Measurements from ENCODE around the gene ZNF8. TPM values are rescaled to one million over a fixed set of nuclear protein-coding genes. Genes with fewer than 3 reads are reported as not detected.

The ZNF8 gene
- total and polyA plus RNA-seq, 4 experiments from 2014 or later = 0.63 to 10.2 (median 5.2) TPM

DNA sequence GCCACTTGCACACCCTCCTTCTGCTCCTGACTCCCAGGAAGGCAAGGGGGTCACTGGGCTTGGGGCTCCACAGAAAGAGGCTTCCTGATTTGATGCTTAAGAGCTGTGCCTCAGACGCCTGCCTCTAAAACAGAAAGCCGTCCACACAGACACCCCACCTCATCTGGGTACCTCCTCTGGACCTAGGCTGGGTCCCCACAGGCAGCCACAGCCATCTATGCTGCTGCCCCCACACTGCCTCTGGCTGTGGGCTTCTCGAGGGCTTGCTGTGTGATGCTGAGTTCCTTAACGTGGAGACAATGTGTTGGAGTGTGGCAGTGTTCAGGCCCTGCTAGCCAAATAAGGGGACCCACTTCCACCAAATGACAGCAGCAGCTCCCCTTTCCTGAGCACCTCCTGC, 39.5 kb downstream of the ZNF8 start:
- Mint-ChIP-seq H3K4me1 (peaks cover 0 to 3% (median 0%) of the 10 kb centered on the region in 4 donors), H3K27ac (peak overlapping the region in 1 of 7 donors; percentile 22), H3K4me3 (no peak overlapping the region), H3K9me3 (no peaks in the 10 kb centered on the region), H3K27me3 (no peaks in the 10 kb centered on the region), H3K36me3 (peaks cover 20 to 24% of the 10 kb centered on the region in 2 donors)
- POLR2A ChIA-PET (ENCODE audit: partially characterized antibody) = interaction anchor here (0.6 to 1.4 kb wide), 3 partner anchors 29 to 46 kb away, joined by 3 to 4 read pairs (median 3); partner anchors contain the start of gene ZNF497
- Histone ChIP-seq H3K36me3 (ENCODE audit: insufficient read depth, low read length) (peaks cover 19% of the 10 kb centered on the region), H3K4me1 (ENCODE audit: insufficient read depth, low read length) (no peaks in the 10 kb centered on the region), H3K27me3 (ENCODE audit: insufficient read depth, low read length) (no peaks in the 10 kb centered on the region), H3K9me3 (ENCODE audit: control insufficient read depth in 1 of 2, low read length in 2 of 2) (no peaks in the 10 kb centered on the region), H3K27ac (ENCODE audit: low read depth, low read length) (no peak overlapping the region), H3K4me3 (ENCODE audit: low read length in 2 of 2) (no peak overlapping the region)
- intact Hi-C loops (cut with micrococcal nuclease) = no loop called here
- CTCF ChIA-PET (ENCODE audit: partially characterized antibody) = interaction anchor here (1.3 kb wide), 1 partner anchor 9 kb away, joined by 4 read pairs; no protein-coding TSS in a partner anchor
- no peak for DNase-seq

DNA sequence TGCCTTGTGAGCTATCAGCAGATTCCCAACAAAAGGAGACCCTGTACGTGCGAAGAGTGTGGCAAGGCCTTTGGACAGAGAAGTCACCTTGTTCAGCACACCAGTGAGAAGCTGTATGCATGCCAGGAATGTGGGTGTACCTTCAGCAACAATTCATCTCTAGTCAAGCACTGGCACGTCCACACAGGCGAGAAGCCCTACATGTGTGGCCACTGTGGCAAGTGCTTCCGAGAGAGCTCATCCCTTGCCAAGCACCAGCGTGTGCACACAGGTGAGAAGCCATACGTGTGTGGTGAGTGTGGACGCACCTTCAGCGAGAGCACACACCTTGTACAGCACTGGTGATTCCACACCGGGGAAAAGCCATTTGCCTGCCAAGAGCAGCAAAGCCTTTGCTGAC, 40.5 kb downstream of the ZNF8 start:
- intact Hi-C loops (cut with micrococcal nuclease) = no loop called here

DNA sequence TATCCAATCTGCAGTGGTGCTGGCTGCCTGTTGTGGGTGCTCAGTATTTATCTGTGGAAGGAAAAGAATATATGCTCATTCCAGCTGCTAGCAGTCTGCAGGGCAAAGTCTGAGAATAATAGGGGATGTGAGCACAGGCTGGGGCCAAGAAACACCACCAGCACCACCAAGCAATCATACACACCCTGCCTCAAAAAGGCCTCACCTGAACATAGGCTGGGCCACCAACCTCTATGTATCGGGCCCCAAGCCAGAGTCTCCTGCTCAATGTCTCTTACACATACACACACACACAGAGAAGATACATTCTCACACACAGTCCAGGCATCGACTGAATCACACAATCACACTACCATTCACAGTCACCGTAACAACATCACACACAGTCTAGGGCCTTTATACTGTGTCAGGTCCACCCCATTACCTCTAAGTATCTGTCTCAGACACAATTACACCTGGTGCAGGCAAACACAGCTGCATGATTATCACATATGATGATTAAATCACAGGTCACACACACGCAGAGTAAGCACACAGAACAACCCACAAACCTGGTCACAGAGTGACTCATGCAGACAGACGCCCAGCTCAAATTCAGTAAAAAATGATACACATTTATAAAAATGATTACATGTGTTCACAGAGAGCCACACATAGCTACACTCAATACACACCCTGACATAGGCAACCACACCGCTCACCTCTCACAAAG, 46.7 kb downstream of the ZNF8 start:
- DNase-seq = no peak
- Mint-ChIP-seq H3K9me3 (no peaks in the 10 kb centered on the region), H3K27ac (no peak overlapping the region), H3K27me3 (no peaks in the 10 kb centered on the region), H3K36me3 (no peaks in the 10 kb centered on the region), H3K4me3 (no peak overlapping the region), H3K4me1 (peaks cover 0 to 2% (median under 1%) of the 10 kb centered on the region in 4 donors)
- Histone ChIP-seq H3K27me3 (ENCODE audit: insufficient read depth, low read length) (no peaks in the 10 kb centered on the region), H3K36me3 (ENCODE audit: insufficient read depth, low read length) (no peaks in the 10 kb centered on the region), H3K9me3 (ENCODE audit: control insufficient read depth in 1 of 2, low read length in 2 of 2) (no peaks in the 10 kb centered on the region), H3K4me3 (ENCODE audit: low read length in 2 of 2) (no peak overlapping the region), H3K4me1 (ENCODE audit: insufficient read depth, low read length) (peaks cover 25% of the 10 kb centered on the region), H3K27ac (ENCODE audit: low read depth, low read length) (no peak overlapping the region)
- ChIA-PET CTCF (ENCODE audit: partially characterized antibody) (no interaction called here), POLR2A (ENCODE audit: partially characterized antibody) (interaction anchor here (1.6 to 1.8 kb wide), 3 partner anchors 20 to 194 kb away, joined by 5 to 11 read pairs (median 6); partner anchors contain the start of genes ERVK3-1 and ZBTB45)
- intact Hi-C loops (cut with micrococcal nuclease) = loop anchor here (1.0 to 5.0 kb wide), 9 partner anchors 20 to 143 kb away; partner anchors contain the start of genes ERVK3-1, ZNF132, ZNF274 and ZNF497

More for the DNA sequence above, 40.5 kb downstream of the ZNF8 start:
- CTCF ChIA-PET (ENCODE audit: partially characterized antibody) = interaction anchor here (1.3 kb wide), 1 partner anchor 10 kb away, joined by 4 read pairs; no protein-coding TSS in a partner anchor
- POLR2A ChIA-PET (ENCODE audit: partially characterized antibody) = interaction anchor here (1.3 to 1.4 kb wide), 2 partner anchors 43 to 45 kb away, joined by 3 to 4 read pairs; partner anchors contain the start of gene ZNF497
- no peaks in the 10 kb centered on the region for H3K27me3 Mint-ChIP-seq
- no peaks in the 10 kb centered on the region for H3K9me3 Mint-ChIP-seq
- H3K27ac ChIP-seq (ENCODE audit: low read depth, low read length) = no peak overlapping the region
- H3K27me3 ChIP-seq (ENCODE audit: insufficient read depth, low read length) = no peaks in the 10 kb centered on the region
- DNase-seq = no peak
- no peaks in the 10 kb centered on the region for H3K9me3 ChIP-seq (ENCODE audit: control insufficient read depth in 1 of 2, low read length in 2 of 2)
- peaks cover 14 to 15% of the 10 kb centered on the region in 2 donors for H3K36me3 Mint-ChIP-seq
- peaks cover 0 to 5% (median 0%) of the 10 kb centered on the region in 4 donors for H3K4me1 Mint-ChIP-seq
- no peak overlapping the region for H3K27ac Mint-ChIP-seq
- no peaks in the 10 kb centered on the region for H3K4me1 ChIP-seq (ENCODE audit: insufficient read depth, low read length)
- H3K4me3 ChIP-seq (ENCODE audit: low read length in 2 of 2) = no peak overlapping the region
- H3K4me3 Mint-ChIP-seq = no peak overlapping the region
- H3K36me3 ChIP-seq (ENCODE audit: insufficient read depth, low read length) = peaks cover 13% of the 10 kb centered on the region

DNA sequence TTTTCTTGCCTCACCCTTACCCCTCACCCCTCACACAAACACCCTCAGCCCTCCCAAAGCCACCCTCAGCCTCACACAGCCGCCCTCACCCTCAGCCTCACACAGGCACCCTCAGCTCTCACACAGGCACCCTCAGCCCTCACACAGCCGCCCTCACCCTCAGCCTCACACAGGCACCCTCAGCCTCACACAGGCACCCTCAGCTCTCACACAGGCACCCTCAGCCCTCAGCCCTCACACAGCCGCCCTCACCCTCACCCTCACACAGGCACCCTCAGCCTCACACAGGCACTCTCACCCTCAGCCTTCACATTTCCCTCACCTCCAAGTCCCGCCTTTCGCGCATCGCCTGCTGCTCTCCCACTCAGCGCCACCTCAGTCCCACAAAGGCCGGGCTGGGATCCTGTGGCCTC, 47.8 kb downstream of the ZNF8 start:
- Mint-ChIP-seq H3K27ac (no peak overlapping the region), H3K9me3 (no peaks in the 10 kb centered on the region), H3K4me1 (peaks cover 0 to 2% (median under 1%) of the 10 kb centered on the region in 4 donors), H3K27me3 (no peaks in the 10 kb centered on the region), H3K4me3 (no peak overlapping the region), H3K36me3 (no peaks in the 10 kb centered on the region)
- peak overlapping the region; percentile 80 for H3K27ac ChIP-seq (ENCODE audit: low read depth, low read length)
- intact Hi-C loops (cut with micrococcal nuclease) = loop anchor here (1.0 to 5.0 kb wide), 9 partner anchors 21 to 144 kb away; partner anchors contain the start of genes ERVK3-1, ZNF132, ZNF274 and ZNF497
- H3K4me3 ChIP-seq (ENCODE audit: low read length in 2 of 2) = peak overlapping the region; percentile 32 to 77
- no peak for DNase-seq
- no peaks in the 10 kb centered on the region for H3K9me3 ChIP-seq (ENCODE audit: control insufficient read depth in 1 of 2, low read length in 2 of 2)
- H3K4me1 ChIP-seq (ENCODE audit: insufficient read depth, low read length) = peaks cover 25% of the 10 kb centered on the region
- no peaks in the 10 kb centered on the region for H3K36me3 ChIP-seq (ENCODE audit: insufficient read depth, low read length)
- H3K27me3 ChIP-seq (ENCODE audit: insufficient read depth, low read length) = no peaks in the 10 kb centered on the region
- ChIA-PET POLR2A (ENCODE audit: partially characterized antibody) (interaction anchor here (0.6 to 1.8 kb wide), 12 partner anchors 19 to 217 kb away, joined by 3 to 13 read pairs (median 4); partner anchors contain the start of genes ERVK3-1, TRIM28, ZBTB45 and ZNF497), CTCF (ENCODE audit: partially characterized antibody) (no interaction called here)

DNA sequence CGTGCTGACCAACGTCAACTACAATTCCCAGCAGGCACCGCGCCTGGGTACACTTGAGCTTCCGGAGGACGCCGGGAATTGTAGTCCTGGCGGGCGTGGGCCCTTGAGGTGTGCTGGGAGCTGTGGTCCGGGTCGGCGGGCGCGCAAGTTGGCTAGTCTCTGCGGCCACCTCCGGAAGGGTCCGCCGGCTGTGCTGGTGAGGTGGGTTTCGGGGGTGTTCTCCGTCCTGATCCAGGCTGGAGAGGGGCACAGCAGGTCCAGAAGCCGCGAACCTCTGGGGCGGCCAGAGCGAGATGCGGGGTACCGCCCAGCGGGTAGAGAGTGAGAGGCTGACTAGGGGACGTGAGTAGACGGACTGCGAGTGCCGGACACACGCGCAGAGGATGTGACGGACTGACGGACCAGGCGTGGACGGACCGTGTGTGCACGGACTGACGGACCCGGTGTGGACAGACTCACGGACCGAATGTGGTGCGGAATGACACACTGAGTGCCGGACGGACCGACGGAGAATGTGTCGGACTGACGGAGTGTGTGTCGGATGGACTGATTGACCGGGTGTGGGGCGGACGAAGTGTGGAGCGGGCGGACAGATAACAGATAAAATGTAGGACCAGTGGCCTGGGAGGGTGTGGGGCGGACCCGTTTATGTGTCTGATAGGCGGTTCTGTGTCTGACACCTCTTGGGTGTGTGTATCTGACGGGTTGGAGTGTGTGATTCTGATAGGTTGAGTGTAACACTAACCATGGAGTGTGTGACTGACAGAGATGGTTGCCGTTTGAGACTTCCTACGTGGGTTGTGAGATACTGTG, 48.4 kb downstream of the ZNF8 start, which contains the start of gene ZSCAN22:
Gene ZSCAN22 (plus strand): TSS at position 81 of the 813 bp plus-strand sequence. CDS start 7,809 bp downstream, outside the sequence.
- CTCF ChIA-PET (ENCODE audit: partially characterized antibody) = no interaction called here
- DNase-seq = peak; percentile 80 to 89 (median 83)
- Histone ChIP-seq H3K9me3 (ENCODE audit: control insufficient read depth in 1 of 2, low read length in 2 of 2) (no peaks in the 10 kb centered on the region), H3K4me3 (ENCODE audit: low read length in 2 of 2) (peak within 1 kb of the TSS; percentile 32 to 77), H3K27me3 (ENCODE audit: insufficient read depth, low read length) (no peaks in the 10 kb centered on the region), H3K4me1 (ENCODE audit: insufficient read depth, low read length) (peaks cover 25% of the 10 kb centered on the region), H3K27ac (ENCODE audit: low read depth, low read length) (peak within 1 kb of the TSS; percentile 80), H3K36me3 (ENCODE audit: insufficient read depth, low read length) (no peaks in the 10 kb centered on the region)
- Mint-ChIP-seq H3K4me1 (peaks cover 0 to 2% (median under 1%) of the 10 kb centered on the region in 4 donors), H3K27ac (no peak within 1 kb of the TSS), H3K36me3 (no peaks in the 10 kb centered on the region), H3K27me3 (no peaks in the 10 kb centered on the region), H3K4me3 (no peak within 1 kb of the TSS), H3K9me3 (no peaks in the 10 kb centered on the region)
- intact Hi-C loops (cut with micrococcal nuclease) = loop anchor here (1.0 to 5.0 kb wide), 10 partner anchors 22 to 145 kb away; partner anchors contain the start of genes ERVK3-1, ZNF132, ZNF274 and ZNF497
- POLR2A ChIA-PET (ENCODE audit: partially characterized antibody) = interaction anchor here (0.6 to 1.8 kb wide), 12 partner anchors 19 to 217 kb away, joined by 3 to 13 read pairs (median 4); partner anchors contain the start of genes ERVK3-1, TRIM28, ZBTB45 and ZNF497

DNA sequence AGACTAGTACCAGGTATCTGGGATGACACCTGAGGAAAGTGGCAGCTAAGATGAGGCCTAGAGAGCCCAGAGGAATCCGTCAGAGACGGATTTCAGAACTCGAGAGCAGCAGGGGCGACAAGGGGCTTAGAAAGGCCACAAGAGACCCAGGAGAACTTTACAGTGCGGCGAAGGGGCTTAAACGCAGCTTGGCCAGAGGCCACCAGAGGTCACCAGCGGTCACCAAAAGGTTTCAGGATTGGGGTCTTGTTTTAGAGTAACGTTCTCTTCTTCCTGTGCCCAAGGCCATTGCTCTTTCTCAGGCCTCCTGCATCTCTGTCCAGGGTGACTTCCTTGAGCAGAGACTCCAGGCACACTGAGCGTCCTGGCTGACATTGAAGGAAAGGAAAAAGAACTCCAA, 50.2 kb downstream of the ZNF8 start:
- POLR2A ChIA-PET (ENCODE audit: partially characterized antibody) = interaction anchor here (0.8 kb wide), 1 partner anchor 18 kb away, joined by 3 read pairs; no protein-coding TSS in a partner anchor
- peak overlapping the region in 4 of 7 donors; percentile 14 to 87 (median 40) for H3K27ac Mint-ChIP-seq
- Histone ChIP-seq H3K27ac (ENCODE audit: low read depth, low read length) (no peak overlapping the region), H3K4me1 (ENCODE audit: insufficient read depth, low read length) (peaks cover 25% of the 10 kb centered on the region), H3K36me3 (ENCODE audit: insufficient read depth, low read length) (no peaks in the 10 kb centered on the region), H3K9me3 (ENCODE audit: control insufficient read depth in 1 of 2, low read length in 2 of 2) (no peaks in the 10 kb centered on the region), H3K4me3 (ENCODE audit: low read length in 2 of 2) (no peak overlapping the region), H3K27me3 (ENCODE audit: insufficient read depth, low read length) (no peaks in the 10 kb centered on the region)
- no peak overlapping the region for H3K4me3 Mint-ChIP-seq
- H3K27me3 Mint-ChIP-seq = no peaks in the 10 kb centered on the region
- no peaks in the 10 kb centered on the region for H3K36me3 Mint-ChIP-seq
- intact Hi-C loops (cut with micrococcal nuclease) = loop anchor here (5.0 kb wide), 1 partner anchor 147 kb away; the partner anchor contains the start of gene ZNF274
- DNase-seq = no peak
- CTCF ChIA-PET (ENCODE audit: partially characterized antibody) = no interaction called here
- H3K4me1 Mint-ChIP-seq = peaks cover 0 to 1% (median 0%) of the 10 kb centered on the region in 4 donors
- no peaks in the 10 kb centered on the region for H3K9me3 Mint-ChIP-seq

Measured in CD4-positive, alpha-beta memory T cell (primary cell).